ENCODE results near the gene PROSER3. TPM values are rescaled to one million over a fixed set of nuclear protein-coding genes. Genes with fewer than 3 reads are reported as not detected.

Gene PROSER3
- total RNA-seq (2022), result 33.8 and 37.3 TPM in 2 replicates
- Bru-seq, nascent RNA, result percentile 71 among the genes with signal in this experiment
- BruChase-seq, experiment 1, labeled RNA remaining after a 6-hour chase, result percentile 82 among the genes with signal in this experiment
- percentile 73 among the genes with signal in this experiment for BruChase-seq, experiment 2, labeled RNA remaining after a 2-hour chase
- long read RNA-seq, partial matches to known transcripts, result 0 of 3 reads
- long read RNA-seq, other reads (novel, unspliced or antisense), result 2 of 3 reads

- no peaks in the 10 kb centered on the region for H3K27me3 Mint-ChIP-seq (ENCODE audit: insufficient read depth, unreplicated experiment)
- peak within 1 kb of the TSS; percentile 99 for H3K27ac Mint-ChIP-seq (ENCODE audit: low read depth, unreplicated experiment)
- BruUV-seq (replicated peaks), result TSS peak; percentile 74
- H3K4me3 Mint-ChIP-seq (ENCODE audit: unreplicated experiment), result peak within 1 kb of the TSS; percentile 97
- ChIA-PET CTCF (no interaction called here), POLR2A (interaction anchor here (0.7 to 1.1 kb wide), 4 partner anchors 10 to 1068 kb away, joined by 3 to 8 read pairs (median 3); partner anchors contain the start of gene LIN37)
- no peaks in the 10 kb centered on the region for H3K9me3 Mint-ChIP-seq (ENCODE audit: unreplicated experiment)
- intact Hi-C loops (cut with micrococcal nuclease), result loop anchor here (1.0 kb wide), 1 partner anchor 10 kb away; the partner anchor contains the start of gene LIN37
- peaks cover 8% of the 10 kb centered on the region for H3K4me1 Mint-ChIP-seq (ENCODE audit: insufficient read depth, unreplicated experiment)
- peaks cover 40% of the 10 kb centered on the region for H3K36me3 Mint-ChIP-seq (ENCODE audit: insufficient read depth, unreplicated experiment)
- peak; percentile 99 for DNase-seq (ENCODE audit: unreplicated experiment)
- no peak for TF ChIP-seq CTCF (IDR thresholded peaks at IDR 0.05; ENCODE audit: unreplicated experiment)
Measured at GRCh38 chr19:35757749-35758608, at the start of gene PROSER3. TSS of gene PROSER3 (plus strand) at chr19:35758176. CDS start at chr19:35758216, 40 bp downstream.

GRCh38 chr19:35708391-35708790 lies 49.6 kb upstream of the PROSER3 start:
- CTCF ChIA-PET, result interaction anchor here (0.7 to 1.7 kb wide), 5 partner anchors 12 to 224 kb away, joined by 3 to 5 read pairs (median 3); no protein-coding TSS in a partner anchor
- Mint-ChIP-seq H3K36me3 (ENCODE audit: insufficient read depth, unreplicated experiment) (no peaks in the 10 kb centered on the region), H3K9me3 (ENCODE audit: unreplicated experiment) (no peaks in the 10 kb centered on the region), H3K27ac (ENCODE audit: low read depth, unreplicated experiment) (no peak overlapping the region), H3K27me3 (ENCODE audit: insufficient read depth, unreplicated experiment) (no peaks in the 10 kb centered on the region), H3K4me1 (ENCODE audit: insufficient read depth, unreplicated experiment) (peaks cover 4% of the 10 kb centered on the region), H3K4me3 (ENCODE audit: unreplicated experiment) (no peak overlapping the region)
- no peak for TF ChIP-seq CTCF (IDR thresholded peaks at IDR 0.05; ENCODE audit: unreplicated experiment)
- no TSS peak for BruUV-seq (replicated peaks)
- POLR2A ChIA-PET, result no interaction called here
- intact Hi-C loops (cut with micrococcal nuclease), result no loop called here
- DNase-seq (ENCODE audit: unreplicated experiment), result no peak

GRCh38 chr19:35710784-35711723 lies 46.9 kb upstream of the PROSER3 start:
- intact Hi-C loops (cut with micrococcal nuclease), result no loop called here
- no peaks in the 10 kb centered on the region for H3K9me3 Mint-ChIP-seq (ENCODE audit: unreplicated experiment)
- DNase-seq (ENCODE audit: unreplicated experiment), result no peak
- TF ChIP-seq CTCF (IDR thresholded peaks at IDR 0.05; ENCODE audit: unreplicated experiment), result no peak
- ChIA-PET CTCF (interaction anchor here (0.6 to 1.8 kb wide), 4 partner anchors 14 to 163 kb away, joined by 3 to 6 read pairs (median 4); no protein-coding TSS in a partner anchor), POLR2A (interaction anchor here (1.0 to 1.3 kb wide), 2 partner anchors 17 to 29 kb away, joined by 3 read pairs; no protein-coding TSS in a partner anchor)
- H3K4me3 Mint-ChIP-seq (ENCODE audit: unreplicated experiment), result no peak overlapping the region
- BruUV-seq (replicated peaks), result no TSS peak
- no peaks in the 10 kb centered on the region for H3K27me3 Mint-ChIP-seq (ENCODE audit: insufficient read depth, unreplicated experiment)
- H3K36me3 Mint-ChIP-seq (ENCODE audit: insufficient read depth, unreplicated experiment), result no peaks in the 10 kb centered on the region
- no peak overlapping the region for H3K27ac Mint-ChIP-seq (ENCODE audit: low read depth, unreplicated experiment)
- H3K4me1 Mint-ChIP-seq (ENCODE audit: insufficient read depth, unreplicated experiment), result peaks cover 5% of the 10 kb centered on the region
